ENCODE measurements around the gene PLXNA4.

DNA sequence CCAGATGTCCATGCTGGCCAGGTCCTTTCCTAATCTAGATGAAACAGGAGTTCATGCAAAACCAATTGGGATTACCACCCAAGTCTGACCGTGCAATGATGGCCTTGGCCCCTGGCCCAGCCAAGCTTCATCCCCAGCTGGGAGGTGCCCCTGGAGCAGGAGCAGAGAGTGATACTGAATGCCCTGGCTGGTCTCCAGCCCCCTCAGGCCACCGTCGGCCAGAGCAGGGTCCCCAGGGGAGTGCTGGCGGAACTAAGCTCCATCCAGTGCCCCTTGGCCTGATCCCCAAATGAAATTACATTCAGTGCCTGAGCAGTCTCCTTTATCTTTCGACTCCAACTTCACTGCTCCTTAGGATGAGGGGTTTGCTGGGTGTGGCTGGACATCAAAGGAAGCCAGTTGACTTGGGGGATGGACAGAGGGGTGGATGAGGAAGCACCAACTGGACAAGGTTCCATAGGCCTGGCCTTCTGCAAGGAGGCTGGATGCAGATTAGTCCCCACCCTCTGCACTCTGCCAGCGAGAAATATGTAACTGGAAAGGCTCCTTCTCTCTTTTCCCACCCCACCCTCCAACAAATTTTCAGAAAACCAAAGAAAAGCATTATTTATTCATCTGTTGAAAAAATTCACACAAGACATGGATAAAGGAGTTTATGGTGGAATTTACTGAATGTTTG is 275.5 kb downstream of the PLXNA4 start:
- TF ChIP-seq, protein P1, sequence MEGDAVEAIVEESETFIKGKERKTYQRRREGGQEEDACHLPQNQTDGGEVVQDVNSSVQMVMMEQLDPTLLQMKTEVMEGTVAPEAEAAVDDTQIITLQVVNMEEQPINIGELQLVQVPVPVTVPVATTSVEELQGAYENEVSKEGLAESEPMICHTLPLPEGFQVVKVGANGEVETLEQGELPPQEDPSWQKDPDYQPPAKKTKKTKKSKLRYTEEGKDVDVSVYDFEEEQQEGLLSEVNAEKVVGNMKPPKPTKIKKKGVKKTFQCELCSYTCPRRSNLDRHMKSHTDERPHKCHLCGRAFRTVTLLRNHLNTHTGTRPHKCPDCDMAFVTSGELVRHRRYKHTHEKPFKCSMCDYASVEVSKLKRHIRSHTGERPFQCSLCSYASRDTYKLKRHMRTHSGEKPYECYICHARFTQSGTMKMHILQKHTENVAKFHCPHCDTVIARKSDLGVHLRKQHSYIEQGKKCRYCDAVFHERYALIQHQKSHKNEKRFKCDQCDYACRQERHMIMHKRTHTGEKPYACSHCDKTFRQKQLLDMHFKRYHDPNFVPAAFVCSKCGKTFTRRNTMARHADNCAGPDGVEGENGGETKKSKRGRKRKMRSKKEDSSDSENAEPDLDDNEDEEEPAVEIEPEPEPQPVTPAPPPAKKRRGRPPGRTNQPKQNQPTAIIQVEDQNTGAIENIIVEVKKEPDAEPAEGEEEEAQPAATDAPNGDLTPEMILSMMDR (IDR thresholded peaks at IDR 0.05 in 2 of 3, conservative IDR thresholded peaks at IDR 0.05 in 1 of 3; ENCODE audit: borderline replicate concordance in 1 of 3, insufficient read depth in 1 of 3, low read depth in 2 of 3, low read length in 2 of 3): no peak
- TF ChIP-seq POLR2A (IDR thresholded peaks at IDR 0.05; ENCODE audit: borderline replicate concordance, extremely low read depth, insufficient read depth, insufficient read length): no peak
- no peak for TF ChIP-seq POLR2AphosphoS5 (IDR thresholded peaks at IDR 0.05; ENCODE audit: low read depth, low read length)
- TF ChIP-seq, protein P2, sequence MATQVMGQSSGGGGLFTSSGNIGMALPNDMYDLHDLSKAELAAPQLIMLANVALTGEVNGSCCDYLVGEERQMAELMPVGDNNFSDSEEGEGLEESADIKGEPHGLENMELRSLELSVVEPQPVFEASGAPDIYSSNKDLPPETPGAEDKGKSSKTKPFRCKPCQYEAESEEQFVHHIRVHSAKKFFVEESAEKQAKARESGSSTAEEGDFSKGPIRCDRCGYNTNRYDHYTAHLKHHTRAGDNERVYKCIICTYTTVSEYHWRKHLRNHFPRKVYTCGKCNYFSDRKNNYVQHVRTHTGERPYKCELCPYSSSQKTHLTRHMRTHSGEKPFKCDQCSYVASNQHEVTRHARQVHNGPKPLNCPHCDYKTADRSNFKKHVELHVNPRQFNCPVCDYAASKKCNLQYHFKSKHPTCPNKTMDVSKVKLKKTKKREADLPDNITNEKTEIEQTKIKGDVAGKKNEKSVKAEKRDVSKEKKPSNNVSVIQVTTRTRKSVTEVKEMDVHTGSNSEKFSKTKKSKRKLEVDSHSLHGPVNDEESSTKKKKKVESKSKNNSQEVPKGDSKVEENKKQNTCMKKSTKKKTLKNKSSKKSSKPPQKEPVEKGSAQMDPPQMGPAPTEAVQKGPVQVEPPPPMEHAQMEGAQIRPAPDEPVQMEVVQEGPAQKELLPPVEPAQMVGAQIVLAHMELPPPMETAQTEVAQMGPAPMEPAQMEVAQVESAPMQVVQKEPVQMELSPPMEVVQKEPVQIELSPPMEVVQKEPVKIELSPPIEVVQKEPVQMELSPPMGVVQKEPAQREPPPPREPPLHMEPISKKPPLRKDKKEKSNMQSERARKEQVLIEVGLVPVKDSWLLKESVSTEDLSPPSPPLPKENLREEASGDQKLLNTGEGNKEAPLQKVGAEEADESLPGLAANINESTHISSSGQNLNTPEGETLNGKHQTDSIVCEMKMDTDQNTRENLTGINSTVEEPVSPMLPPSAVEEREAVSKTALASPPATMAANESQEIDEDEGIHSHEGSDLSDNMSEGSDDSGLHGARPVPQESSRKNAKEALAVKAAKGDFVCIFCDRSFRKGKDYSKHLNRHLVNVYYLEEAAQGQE (IDR thresholded peaks at IDR 0.05; ENCODE audit: low read depth): no peak
- TF ChIP-seq EZH2phosphoT487 (IDR thresholded peaks at IDR 0.05; ENCODE audit: borderline replicate concordance): no peak
- TF ChIP-seq RAD21 (IDR thresholded peaks at IDR 0.05; ENCODE audit: low read depth): no peak
- TF ChIP-seq, protein P3, sequence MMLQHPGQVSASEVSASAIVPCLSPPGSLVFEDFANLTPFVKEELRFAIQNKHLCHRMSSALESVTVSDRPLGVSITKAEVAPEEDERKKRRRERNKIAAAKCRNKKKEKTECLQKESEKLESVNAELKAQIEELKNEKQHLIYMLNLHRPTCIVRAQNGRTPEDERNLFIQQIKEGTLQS (IDR thresholded peaks at IDR 0.05): no peak
- TF ChIP-seq, protein P4, sequence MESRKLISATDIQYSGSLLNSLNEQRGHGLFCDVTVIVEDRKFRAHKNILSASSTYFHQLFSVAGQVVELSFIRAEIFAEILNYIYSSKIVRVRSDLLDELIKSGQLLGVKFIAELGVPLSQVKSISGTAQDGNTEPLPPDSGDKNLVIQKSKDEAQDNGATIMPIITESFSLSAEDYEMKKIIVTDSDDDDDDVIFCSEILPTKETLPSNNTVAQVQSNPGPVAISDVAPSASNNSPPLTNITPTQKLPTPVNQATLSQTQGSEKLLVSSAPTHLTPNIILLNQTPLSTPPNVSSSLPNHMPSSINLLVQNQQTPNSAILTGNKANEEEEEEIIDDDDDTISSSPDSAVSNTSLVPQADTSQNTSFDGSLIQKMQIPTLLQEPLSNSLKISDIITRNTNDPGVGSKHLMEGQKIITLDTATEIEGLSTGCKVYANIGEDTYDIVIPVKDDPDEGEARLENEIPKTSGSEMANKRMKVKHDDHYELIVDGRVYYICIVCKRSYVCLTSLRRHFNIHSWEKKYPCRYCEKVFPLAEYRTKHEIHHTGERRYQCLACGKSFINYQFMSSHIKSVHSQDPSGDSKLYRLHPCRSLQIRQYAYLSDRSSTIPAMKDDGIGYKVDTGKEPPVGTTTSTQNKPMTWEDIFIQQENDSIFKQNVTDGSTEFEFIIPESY (IDR thresholded peaks at IDR 0.05; ENCODE audit: extremely low read depth, insufficient replicate concordance, low read length): no peak
- TF ChIP-seq CEBPB (IDR thresholded peaks at IDR 0.05; ENCODE audit: low read depth): no peak
- TF ChIP-seq CBX3 (IDR thresholded peaks at IDR 0.05; ENCODE audit: low read depth): no peak
